ENCODE measurements around the gene NR1I3. TPM values are rescaled to one million over a fixed set of nuclear protein-coding genes. Genes with fewer than 3 reads are reported as not detected.
"Not testable (repeated sequence)": the region's sequence is repeated elsewhere in the genome, so short reads cannot be mapped to it uniquely, and the experiment has no call there.

The NR1I3 gene
- under 1 TPM in 2 of 3 donors, not detected in 1; 0.21 to 0.22 TPM for polyA plus RNA-seq

GRCh38 chr1:161238039-161238473 is at the start of gene NR1I3:
TSS of gene NR1I3 (minus strand) at chr1:161238203. CDS start at chr1:161236565, 1,638 bp downstream.
- WGBS, 3 donors: 67 to 73% (median 69%) methylated on average over 4 of the region's 4 CpGs
- no peak within 1 kb of the TSS for H3K27ac ChIP-seq (ENCODE audit: low read depth, low read length)

DNA sequence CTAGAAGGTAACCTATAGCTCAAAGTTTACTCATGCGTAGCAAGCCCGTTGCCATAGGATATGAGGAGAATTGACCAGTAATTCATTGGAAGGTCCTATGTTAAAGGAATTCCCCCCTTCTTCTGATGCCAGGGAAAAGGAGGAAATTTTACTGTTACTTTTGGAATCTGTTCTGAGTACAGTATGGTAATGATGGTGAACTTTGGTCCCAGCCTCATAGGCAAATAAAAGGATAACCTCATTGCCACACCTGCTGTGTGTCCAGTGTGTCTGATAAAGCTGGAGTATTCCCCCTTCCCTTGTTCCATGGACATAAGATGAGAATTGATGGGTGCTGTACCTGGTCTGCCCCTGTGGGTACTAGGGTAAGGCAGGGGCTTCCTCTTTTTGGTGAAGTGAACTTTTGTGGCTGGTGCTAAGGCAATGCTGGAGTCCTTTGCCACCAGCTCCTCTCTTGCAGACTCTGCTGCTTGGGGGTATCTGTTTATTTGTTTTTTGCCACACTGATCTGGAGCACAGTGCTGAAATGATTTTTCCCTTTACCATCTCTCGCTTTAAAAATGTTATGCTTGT is 49.6 kb upstream of the NR1I3 start:
- no peak overlapping the region for H3K27ac ChIP-seq (ENCODE audit: low read depth, low read length)
- 89 to 96% (median 91%) methylated on average over 3 of the region's 3 CpGs for WGBS, 3 donors

GRCh38 chr1:161285521-161285920 is 47.5 kb upstream of the NR1I3 start:
- H3K27ac ChIP-seq (ENCODE audit: low read depth, low read length): no peak overlapping the region

DNA sequence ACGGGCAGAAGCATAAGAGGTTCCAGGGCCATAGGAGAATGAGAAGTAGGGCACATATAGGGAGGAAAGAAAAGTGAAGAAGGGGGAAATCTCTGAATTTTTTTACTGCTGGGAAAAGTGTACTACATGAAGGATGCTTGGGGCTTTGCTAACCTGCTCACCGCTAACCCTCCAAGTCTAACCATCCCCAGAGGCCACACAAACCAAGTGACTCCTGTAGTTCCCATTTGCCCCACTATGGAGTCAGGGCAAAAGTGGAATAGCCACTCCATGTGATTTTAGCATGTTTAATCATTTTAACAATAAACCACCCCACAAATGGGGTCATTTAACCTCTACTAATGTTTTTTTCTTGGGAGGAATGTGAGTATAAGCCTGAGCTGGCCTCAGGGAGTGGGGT is 47.1 kb upstream of the NR1I3 start:
- 93 to 97% (median 95%) methylated on average over 2 of the region's 2 CpGs for WGBS, 3 donors
- H3K27ac ChIP-seq (ENCODE audit: low read depth, low read length): no peak overlapping the region

More at GRCh38 chr1:161285521-161285920, 47.5 kb upstream of the NR1I3 start:
- 67 to 77% (median 71%) methylated on average over 5 of the region's 5 CpGs for WGBS, 3 donors

DNA sequence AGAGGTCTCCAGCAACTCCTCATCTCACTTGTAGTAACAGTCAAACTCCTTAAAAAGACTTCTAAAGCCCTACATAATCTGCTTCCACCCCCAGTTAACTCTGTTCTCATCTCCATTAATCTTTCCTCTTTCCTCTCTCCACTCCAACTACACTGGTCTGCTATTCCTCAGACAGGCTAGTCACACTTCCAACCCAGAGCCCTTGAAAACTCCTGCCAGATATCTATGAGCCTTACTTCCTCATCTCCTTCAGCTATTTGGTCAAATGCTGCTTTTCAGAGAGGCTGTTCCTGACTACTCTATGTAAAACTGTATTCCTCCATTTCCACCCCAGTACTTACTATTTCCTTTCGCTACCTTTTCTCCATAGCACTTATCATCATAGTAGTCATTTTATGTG is 45.0 kb upstream of the NR1I3 start:
- WGBS, 3 donors: 94 to 98% (median 95%) methylated on average over 1 of the region's 1 CpG
- no peak overlapping the region for H3K27ac ChIP-seq (ENCODE audit: low read depth, low read length)

- H3K27ac ChIP-seq (ENCODE audit: low read depth, low read length): no peak overlapping the region
- 16 to 65% (median 56%) methylated on average over 3 of the region's 3 CpGs for WGBS, 3 donors
These were observed 36.9 kb upstream of the NR1I3 start for GRCh38 chr1:161274874-161275273.

GRCh38 chr1:161273402-161273801 is 35.4 kb upstream of the NR1I3 start:
- 39 to 68% (median 59%) methylated on average over 3 of the region's 3 CpGs for WGBS, 3 donors
- no peak overlapping the region for H3K27ac ChIP-seq (ENCODE audit: low read depth, low read length)

- no peak overlapping the region for H3K27ac ChIP-seq (ENCODE audit: low read depth, low read length)
- 48 to 79% (median 57%) methylated on average over 3 of the region's 3 CpGs for WGBS, 3 donors
These were observed 29.3 kb upstream of the NR1I3 start for GRCh38 chr1:161267321-161267720.

DNA sequence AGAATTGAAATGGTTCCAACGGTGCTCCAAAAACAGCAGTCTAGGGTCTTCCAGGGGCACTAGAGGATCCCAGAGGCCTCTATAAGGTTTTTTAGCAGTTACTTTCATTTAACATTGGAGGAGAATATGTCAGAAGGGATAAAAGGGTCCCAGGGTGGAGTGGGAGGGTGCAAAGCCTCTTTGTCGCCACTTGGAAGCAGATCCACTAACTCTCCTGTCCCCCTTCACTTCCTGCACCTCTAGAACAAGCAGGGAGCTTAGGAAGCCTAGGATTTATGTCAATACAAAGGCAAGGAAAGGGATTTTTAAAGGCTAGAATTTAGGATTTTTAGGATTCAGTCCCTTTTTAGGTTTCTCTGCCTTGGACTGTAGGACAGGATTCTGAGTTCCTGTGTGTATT is 28.8 kb upstream of the NR1I3 start:
- WGBS, 3 donors: 61 to 81% (median 70%) methylated on average over 2 of the region's 2 CpGs
- no peak overlapping the region for H3K27ac ChIP-seq (ENCODE audit: low read depth, low read length)

- 24 to 65% (median 61%) methylated on average over 3 of the region's 3 CpGs for WGBS, 3 donors
- no peak overlapping the region for H3K27ac ChIP-seq (ENCODE audit: low read depth, low read length)
These were observed 28.2 kb upstream of the NR1I3 start for GRCh38 chr1:161266202-161266601.

- 79 to 91% (median 80%) methylated on average over 5 of the region's 5 CpGs for WGBS, 3 donors
- no peak overlapping the region for H3K27ac ChIP-seq (ENCODE audit: low read depth, low read length)
These were observed 27.3 kb upstream of the NR1I3 start for GRCh38 chr1:161265305-161265704.

DNA sequence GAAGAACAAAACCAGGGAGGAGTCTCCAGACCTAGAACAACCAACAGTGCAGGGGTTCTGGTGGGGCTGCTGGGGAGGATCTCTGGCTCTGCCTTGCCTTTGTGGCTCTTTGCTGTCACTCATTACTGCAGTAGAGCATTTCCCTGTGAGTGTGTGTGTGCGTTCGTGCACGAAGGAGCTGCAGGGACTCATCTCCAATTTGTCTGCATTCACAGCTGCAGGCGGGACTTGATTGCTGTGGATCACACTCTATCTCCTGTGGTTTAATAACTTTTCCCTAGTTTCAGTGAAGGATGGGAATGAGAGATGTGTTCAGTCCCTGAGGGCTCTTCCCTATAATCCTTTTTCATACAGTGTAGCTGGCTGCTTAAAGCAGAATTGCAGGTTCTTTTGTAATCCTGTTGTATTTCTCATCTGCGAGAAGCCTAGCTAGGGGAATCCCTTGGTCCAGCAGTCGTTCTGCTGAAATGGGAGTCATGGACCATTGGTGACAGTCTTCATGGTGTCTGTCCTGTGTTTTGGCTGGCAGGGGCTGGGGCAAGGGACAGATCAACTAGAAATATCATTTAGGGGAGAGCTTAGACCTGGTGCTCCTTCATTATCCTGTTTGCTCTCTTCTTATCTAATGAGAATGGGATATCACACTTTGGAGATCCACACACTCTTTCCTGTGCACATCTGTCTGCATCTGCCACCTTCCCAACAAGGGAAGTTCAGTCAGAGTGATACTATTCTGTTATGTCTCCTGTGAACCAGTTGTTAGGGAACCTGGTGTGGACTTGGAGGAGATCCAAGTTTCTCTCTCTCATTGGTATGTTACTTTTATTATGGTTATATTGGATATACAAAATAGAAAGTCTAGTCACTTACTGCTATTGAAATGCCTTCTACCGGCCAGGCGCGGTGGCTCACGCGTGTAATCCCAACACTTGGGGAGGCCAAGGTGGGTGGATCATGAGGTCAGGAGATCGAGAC is 23.5 kb upstream of the NR1I3 start:
- H3K27ac ChIP-seq (ENCODE audit: low read depth, low read length): no peak overlapping the region
- WGBS, 3 donors: 73 to 82% (median 79%) methylated on average over 12 of the region's 12 CpGs

DNA sequence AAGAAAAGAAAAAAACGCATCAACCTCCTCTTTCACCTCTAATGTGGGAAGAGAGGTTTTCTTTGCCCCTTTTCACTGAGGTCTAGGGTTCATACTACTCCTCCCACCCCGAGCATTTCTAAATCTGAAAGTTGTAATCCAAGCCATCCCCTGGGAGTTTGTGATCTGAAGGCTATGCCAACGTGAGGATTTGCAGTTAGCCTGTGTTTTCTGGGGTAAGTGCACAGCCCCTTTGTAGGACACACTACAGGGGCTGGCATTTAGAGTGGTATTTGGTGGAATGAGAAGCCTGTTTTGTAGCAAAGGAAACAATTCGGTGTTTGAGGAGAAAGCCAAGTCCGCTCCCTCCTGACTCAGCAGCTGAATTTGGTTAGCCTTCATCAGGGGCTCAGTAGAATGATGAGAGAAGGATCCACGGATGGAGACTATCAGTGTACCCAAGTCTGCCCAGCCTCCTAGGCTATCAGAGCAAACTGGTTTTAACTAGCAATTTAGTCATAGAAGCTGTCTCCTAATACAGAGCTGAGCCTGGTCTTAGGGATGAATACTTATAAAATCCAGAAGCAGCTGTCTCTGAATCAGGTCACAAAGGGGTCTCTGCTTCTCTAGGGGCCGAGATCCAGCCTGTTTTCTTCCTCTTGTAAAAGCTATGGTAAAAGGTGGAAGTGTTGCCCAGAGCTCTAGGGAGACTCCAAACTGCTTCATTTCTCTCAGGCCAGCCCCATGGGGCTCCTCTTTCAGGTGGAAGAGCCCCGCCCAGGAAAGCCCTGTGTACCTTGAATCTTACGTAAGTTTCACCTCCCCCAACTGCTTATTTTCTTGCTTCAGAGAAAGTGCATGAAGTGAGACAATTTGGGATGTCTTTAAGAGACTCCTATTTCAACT is 22.6 kb upstream of the NR1I3 start:
- no peak overlapping the region for H3K27ac ChIP-seq (ENCODE audit: low read depth, low read length)
- 48 to 64% (median 49%) methylated on average over 9 of the region's 9 CpGs for WGBS, 3 donors

- 73 to 79% (median 74%) methylated on average over 1 of the region's 1 CpG for WGBS, 3 donors
- H3K27ac ChIP-seq (ENCODE audit: low read depth, low read length): no peak overlapping the region
These were observed 21.8 kb upstream of the NR1I3 start for GRCh38 chr1:161259765-161260164.

DNA sequence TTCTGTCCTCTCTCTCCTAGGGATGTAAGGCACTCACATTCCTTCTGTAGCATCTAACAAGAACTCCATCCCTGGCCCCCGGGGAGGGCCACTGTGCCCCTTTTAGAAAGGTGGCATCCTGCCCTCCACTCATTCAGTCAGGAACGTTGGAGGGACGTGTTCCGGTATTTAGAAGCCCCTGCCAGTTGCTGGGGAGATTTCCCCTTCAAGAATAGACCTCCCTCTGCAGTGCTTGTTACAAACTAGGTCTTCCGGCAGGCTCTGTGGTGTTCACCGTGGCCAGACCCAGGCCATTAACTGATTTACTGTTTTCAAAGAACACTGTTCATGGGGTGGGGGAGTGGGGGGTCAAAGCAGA is 21.3 kb upstream of the NR1I3 start:
- no peak overlapping the region for H3K27ac ChIP-seq (ENCODE audit: low read depth, low read length)
- WGBS, 3 donors: 46 to 51% (median 50%) methylated on average over 6 of the region's 6 CpGs

GRCh38 chr1:161258439-161259344 is 20.7 kb upstream of the NR1I3 start, which contains the start of gene PCP4L1:
TSS of gene PCP4L1 (plus strand) at chr1:161258745. CDS start at chr1:161258975, 230 bp downstream.
- no peak within 1 kb of the TSS for H3K27ac ChIP-seq (ENCODE audit: low read depth, low read length)
- 3% methylated on average over 62 of the region's 62 CpGs for WGBS, 3 donors

DNA sequence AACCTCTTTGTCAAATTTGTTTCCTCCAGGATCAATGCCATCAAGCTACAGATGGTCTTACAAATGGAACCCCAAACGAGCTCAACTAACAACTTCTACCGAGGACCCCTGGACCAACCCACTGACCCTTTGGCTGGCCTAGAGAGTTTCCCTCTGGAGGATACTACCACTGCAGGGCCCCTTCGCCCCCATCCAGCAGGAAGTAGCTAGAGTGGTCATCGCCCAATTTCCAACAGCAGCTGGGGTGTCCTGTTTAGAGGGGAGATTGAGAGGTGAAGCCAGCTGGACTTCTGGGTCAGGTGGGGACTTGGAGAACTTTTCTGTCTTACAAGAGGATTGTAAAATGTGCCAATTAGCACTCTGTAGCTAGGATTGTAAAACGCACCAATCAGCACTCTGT is 19.1 kb upstream of the NR1I3 start:
- H3K27ac ChIP-seq (ENCODE audit: low read depth, low read length): not testable (repeated sequence)
- WGBS, 3 donors: 93 to 96% (median 94%) methylated on average over 5 of the region's 5 CpGs
